Measurements from ENCODE around the gene CILP. TPM values are rescaled to one million over a fixed set of nuclear protein-coding genes. Genes with fewer than 3 reads are reported as not detected.

Gene CILP
- total RNA-seq, 4 donors from 2014 or later = 2.5 to 78.0 (median 5.5) TPM

GRCh38 chr15:65172531-65172930, 38.7 kb downstream of the CILP start:
- peaks cover 0 to 93% (median 22%) of the 10 kb centered on the region in 3 donors for H3K36me3 ChIP-seq
- WGBS, 2 donors = 78 to 82% methylated on average over 5 of the region's 5 CpGs
- intact Hi-C loops (cut with DNase I) = no loop called here
- TF ChIP-seq CTCF (IDR thresholded peaks at IDR 0.05) = no peak
- no peak for TF ChIP-seq POLR2A (IDR thresholded peaks at IDR 0.05)
- peaks cover 0 to 27% (median 0%) of the 10 kb centered on the region in 3 donors for H3K4me1 ChIP-seq
- H3K4me3 ChIP-seq = no peak overlapping the region
- no peaks in the 10 kb centered on the region for H3K9me3 ChIP-seq
- no peaks in the 10 kb centered on the region for H3K27me3 ChIP-seq
- DNase-seq = no peak
- peak overlapping the region in 3 of 4 donors; percentile 29 to 46 (median 38) for H3K27ac ChIP-seq

- no peak overlapping the region for H3K4me3 ChIP-seq
- peaks cover 0 to 93% (median 26%) of the 10 kb centered on the region in 3 donors for H3K36me3 ChIP-seq
- no peak for TF ChIP-seq POLR2A (IDR thresholded peaks at IDR 0.05)
- DNase-seq = no peak
- peak overlapping the region in 2 of 4 donors; percentile 9 to 56 for H3K27ac ChIP-seq
- H3K27me3 ChIP-seq = no peaks in the 10 kb centered on the region
- peaks cover 0 to 25% (median 0%) of the 10 kb centered on the region in 3 donors for H3K4me1 ChIP-seq
- intact Hi-C loops (cut with DNase I) = no loop called here
- 71 to 85% methylated on average over 5 of the region's 5 CpGs for WGBS, 2 donors
- no peaks in the 10 kb centered on the region for H3K9me3 ChIP-seq
These were observed 39.8 kb downstream of the CILP start for GRCh38 chr15:65171428-65171827.

- peaks cover 0 to 89% (median 12%) of the 10 kb centered on the region in 3 donors for H3K36me3 ChIP-seq
- H3K27ac ChIP-seq = no peak overlapping the region
- DNase-seq = no peak
- peaks cover 0 to under 1% (median 0%) of the 10 kb centered on the region in 3 donors for H3K4me1 ChIP-seq
- intact Hi-C loops (cut with DNase I) = no loop called here
- no peaks in the 10 kb centered on the region for H3K9me3 ChIP-seq
- TF ChIP-seq POLR2A (IDR thresholded peaks at IDR 0.05) (no peak), CTCF (IDR thresholded peaks at IDR 0.05) (no peak)
- WGBS, 2 donors = 78 to 89% methylated on average over 2 of the region's 2 CpGs
- H3K27me3 ChIP-seq = no peaks in the 10 kb centered on the region
- H3K4me3 ChIP-seq = no peak overlapping the region
These were observed 45.4 kb downstream of the CILP start for GRCh38 chr15:65165875-65166274.

GRCh38 chr15:65164139-65164538, 47.1 kb downstream of the CILP start:
- H3K9me3 ChIP-seq = no peaks in the 10 kb centered on the region
- DNase-seq = no peak
- intact Hi-C loops (cut with DNase I) = no loop called here
- peaks cover 0 to 89% (median 7%) of the 10 kb centered on the region in 3 donors for H3K36me3 ChIP-seq
- 67 to 71% methylated on average over 1 of the region's 1 CpG for WGBS, 2 donors
- no peaks in the 10 kb centered on the region for H3K4me1 ChIP-seq
- no peak overlapping the region for H3K4me3 ChIP-seq
- H3K27ac ChIP-seq = no peak overlapping the region
- no peaks in the 10 kb centered on the region for H3K27me3 ChIP-seq
- TF ChIP-seq CTCF (IDR thresholded peaks at IDR 0.05) (no peak), POLR2A (IDR thresholded peaks at IDR 0.05) (no peak)

GRCh38 chr15:65163041-65163440, 48.2 kb downstream of the CILP start:
- H3K36me3 ChIP-seq = peaks cover 0 to 92% (median 9%) of the 10 kb centered on the region in 3 donors
- DNase-seq = no peak
- TF ChIP-seq CTCF (IDR thresholded peaks at IDR 0.05) (no peak), POLR2A (IDR thresholded peaks at IDR 0.05) (no peak)
- no peaks in the 10 kb centered on the region for H3K9me3 ChIP-seq
- no peak overlapping the region for H3K27ac ChIP-seq
- H3K4me3 ChIP-seq = no peak overlapping the region
- H3K27me3 ChIP-seq = no peaks in the 10 kb centered on the region
- H3K4me1 ChIP-seq = no peaks in the 10 kb centered on the region
- intact Hi-C loops (cut with DNase I) = no loop called here
- 86 to 89% methylated on average over 4 of the region's 4 CpGs for WGBS, 2 donors

GRCh38 chr15:65156692-65157091, 54.6 kb downstream of the CILP start:
- TF ChIP-seq POLR2A (IDR thresholded peaks at IDR 0.05) (no peak), CTCF (IDR thresholded peaks at IDR 0.05) (no peak)
- DNase-seq = no peak
- H3K27me3 ChIP-seq = no peaks in the 10 kb centered on the region
- H3K27ac ChIP-seq = no peak overlapping the region
- H3K4me3 ChIP-seq = no peak overlapping the region
- H3K36me3 ChIP-seq = peaks cover 6 to 99% (median 46%) of the 10 kb centered on the region in 3 donors
- 63 to 68% methylated on average over 5 of the region's 5 CpGs for WGBS, 2 donors
- no peaks in the 10 kb centered on the region for H3K9me3 ChIP-seq
- no peaks in the 10 kb centered on the region for H3K4me1 ChIP-seq
- intact Hi-C loops (cut with DNase I) = no loop called here

All from esophagus squamous epithelium (tissue), 5 donors.